DMS114 treated with DMSO at 0.1 percent for 48 hours (cell line): ENCODE measurements around the gene ANP32B.

Experiments used
- DNase-seq: peaks from one replicate; lab custom pipeline; 2025; ENCODE audit not compliant: unreplicated experiment; lab: John Stamatoyannopoulos, UW

The ANP32B gene

DNA sequence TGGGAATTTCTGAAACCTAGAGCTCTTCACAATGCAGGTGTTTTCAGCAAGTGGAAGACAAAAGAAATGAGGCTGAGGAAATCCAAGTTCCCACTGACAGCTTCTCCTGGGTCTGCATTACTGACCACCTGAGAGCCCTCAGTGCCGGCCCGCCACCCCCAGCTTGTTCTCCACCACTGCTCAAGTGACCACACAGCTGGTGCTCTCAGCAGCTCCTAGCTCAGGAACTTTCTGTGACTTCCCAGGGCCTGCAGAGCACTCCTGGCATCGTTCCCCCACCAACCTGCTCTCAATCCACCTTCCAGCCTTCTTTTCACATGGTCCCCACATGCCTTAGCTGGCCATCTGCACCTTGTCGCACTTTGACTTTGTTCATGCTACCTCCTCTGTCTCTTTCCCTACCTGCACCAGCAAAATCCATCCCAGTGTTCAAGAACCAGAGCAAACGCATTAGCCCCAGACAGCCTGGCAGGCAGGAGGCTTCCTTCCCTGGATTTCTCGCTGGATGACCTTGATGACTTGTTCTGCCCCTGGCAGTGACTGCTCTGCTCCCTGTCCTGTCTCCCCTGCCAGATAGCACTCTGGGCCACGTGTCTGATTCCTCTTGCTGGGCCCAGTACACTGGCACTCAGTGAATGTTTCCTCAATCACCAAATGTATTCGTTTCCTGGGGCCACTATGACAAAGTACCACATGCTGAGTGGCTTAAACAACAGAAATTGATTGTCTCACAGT, 38.3 kb downstream of the ANP32B start:
- DNase-seq: no peak

DNA sequence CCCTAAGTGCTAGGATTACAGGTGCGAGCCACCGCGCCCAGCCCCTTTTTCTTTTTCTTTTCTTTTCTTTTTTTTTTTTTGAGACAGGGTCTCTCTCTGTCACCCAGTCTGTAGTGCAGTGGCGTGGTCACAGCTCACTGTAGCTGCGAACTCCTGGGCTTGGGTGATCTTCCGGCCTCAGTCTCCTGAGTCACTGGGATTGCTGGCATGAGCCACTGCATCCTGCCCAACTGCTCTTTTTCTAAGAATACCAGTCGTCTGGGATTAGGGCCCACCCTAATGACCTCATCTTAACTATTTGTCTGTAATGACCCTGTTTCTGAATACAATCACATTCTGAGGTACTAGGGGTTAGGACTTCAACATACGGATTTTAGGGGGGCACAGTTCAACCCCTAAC, 39.3 kb downstream of the ANP32B start:
- DNase-seq: no peak

DNA sequence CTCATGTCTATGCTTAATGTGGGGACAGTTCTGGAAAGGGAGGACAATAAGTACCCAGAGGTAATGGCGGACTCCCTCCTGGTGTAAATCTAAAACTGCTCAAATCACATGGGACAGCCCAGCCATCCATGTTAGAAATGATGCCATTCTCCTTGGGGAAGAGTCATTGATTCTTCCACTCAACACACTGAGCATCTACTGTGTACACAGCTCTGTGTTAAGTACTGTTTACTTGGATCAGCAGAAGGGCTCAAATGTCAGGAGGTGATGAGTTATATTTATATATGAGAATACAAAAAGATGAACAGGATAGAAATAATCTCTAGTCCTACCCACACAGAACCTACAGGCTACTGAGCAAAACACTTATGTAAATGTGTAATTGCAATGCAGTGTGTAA, 41.6 kb downstream of the ANP32B start:
- DNase-seq: no peak

DNA sequence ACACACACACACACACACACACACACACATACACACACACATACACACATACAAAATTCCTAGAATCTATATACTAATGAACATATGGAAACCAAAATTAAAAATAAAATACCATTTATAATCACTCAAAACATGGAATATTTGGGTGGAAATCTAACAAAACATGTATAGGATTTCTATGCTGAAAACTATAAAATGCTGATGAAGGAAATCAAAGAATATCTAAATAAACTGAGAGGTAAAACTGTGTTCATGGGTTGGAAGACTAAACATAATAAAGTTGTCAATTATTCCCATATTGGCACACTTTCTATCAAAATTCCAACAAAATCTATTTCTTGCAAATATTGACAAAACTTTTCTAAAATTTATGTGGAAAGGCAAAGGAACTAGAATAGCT, 48.0 kb downstream of the ANP32B start:
- DNase-seq: no peak

DNA sequence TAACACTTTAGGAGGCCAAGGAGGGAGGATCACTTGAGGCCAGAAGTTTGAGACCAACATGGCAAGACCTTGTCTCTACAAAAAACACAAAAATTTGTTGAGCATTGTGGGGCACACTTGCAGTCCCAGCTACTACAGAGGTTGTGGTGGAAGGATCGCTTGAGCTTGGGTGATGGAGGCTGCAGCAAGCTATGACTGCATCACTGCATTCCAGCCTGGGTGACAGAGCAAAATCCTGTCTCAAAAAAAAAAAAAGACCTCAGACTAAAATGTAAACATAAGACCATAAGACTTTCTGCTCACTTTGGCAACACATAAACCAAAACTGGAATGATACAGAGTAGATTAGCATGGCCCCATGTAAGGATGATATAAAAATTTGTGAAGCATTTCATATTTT, 48.8 kb downstream of the ANP32B start:
- DNase-seq: no peak

DNA sequence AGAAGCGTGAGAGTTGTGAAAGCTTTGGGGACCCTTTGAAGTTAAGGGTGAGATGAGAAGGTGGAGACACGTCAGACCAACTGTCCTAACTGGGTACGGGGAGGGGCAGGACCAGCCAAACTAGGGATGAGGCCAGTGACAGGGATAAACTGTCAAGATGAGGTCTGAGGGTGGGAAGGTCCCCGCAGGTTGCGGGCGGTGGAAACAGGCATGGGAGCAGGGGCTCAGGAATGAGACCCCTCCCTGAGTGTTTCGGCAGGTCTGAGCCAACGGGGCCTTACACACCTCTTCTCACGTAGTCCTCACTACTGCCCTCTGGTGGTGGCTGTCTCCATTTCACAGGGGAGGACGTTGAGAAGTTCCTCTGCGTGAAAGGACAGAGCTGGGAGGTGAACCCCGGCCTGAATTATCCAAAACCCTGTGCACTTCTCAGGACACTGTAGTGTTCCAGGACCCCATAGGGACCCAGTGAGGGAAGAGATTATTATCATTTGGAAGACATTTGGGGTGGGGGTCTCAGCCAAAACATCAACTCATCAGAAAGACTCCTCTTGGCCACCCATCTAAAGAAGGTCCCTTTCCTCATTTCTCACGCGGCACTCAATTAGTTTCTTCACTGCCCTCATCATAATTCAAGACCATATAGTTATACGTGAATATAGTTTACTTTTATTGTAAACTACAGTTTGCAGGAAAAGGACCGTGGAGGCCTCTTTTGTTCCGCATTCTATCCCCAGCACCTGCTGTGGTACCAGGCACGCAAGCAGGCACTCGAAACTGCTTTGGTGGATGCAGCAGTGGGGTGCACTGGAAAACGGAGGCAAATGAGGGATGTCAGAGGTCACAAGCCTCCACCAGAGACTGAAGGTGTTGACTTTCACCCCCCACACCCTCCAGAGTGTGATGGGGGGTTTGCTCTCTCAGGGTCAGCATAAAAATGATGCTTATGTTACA, 51.7 kb downstream of the ANP32B start:
- peak; percentile 21 for DNase-seq

DNA sequence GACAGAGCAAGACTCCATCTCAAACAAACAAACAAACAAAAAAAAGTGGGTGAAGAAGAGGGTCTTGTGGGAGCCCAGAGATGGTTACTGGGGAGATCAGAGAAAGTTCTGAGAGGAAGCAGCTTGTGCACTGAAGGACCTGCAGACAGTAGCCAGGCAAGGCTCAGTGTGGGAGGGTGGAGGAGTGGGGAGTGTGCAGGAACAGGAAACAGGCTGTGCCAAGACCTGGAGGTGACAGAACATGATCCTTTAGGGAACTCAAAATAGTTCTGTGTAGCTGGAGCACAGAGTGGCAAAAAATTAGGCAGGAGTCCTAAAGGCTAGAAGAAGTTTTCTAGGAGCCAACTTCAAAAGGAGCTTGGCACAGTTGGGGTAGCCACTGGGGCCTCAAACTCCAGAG, 54.2 kb downstream of the ANP32B start:
- DNase-seq: no peak

DNA sequence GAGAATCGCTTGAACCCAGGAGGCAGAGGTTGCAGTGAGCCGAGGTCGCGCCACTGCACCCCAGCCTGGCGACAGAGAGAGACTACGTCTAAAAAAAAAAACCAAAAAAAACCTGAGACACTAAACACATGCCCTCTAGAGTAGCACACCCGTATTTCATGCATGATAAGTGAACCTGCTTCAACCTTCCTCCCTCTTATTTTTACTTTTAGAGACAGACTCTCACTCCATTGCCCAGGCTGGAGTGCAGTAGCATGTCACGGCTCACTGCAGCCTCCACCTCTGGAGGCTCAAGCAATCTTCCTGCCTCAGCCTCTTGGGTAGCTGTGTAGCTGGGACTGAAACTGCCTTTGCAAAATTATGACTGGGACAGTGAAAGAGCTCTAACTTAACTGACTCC, 55.8 kb downstream of the ANP32B start:
- no peak for DNase-seq

DNA sequence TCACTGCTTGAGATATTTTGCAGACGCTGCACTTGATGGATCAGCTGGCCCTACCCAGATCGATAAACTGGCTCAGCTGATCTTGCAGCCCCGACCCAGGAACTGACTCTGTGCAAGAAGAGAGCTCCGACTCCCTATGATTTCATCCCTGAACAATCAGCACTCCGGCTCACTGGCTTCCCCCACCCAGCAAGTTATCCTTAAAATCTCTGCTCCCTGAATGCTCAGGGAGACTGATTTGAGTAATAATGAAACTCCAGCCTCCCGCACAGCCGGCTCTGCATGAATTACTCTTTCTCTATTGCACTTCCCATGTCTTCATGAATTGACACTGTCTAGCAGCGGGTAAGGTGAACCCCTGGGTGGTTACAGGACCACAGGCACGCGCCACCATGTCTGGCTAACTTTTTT, 56.5 kb downstream of the ANP32B start:
- no peak for DNase-seq

DNA sequence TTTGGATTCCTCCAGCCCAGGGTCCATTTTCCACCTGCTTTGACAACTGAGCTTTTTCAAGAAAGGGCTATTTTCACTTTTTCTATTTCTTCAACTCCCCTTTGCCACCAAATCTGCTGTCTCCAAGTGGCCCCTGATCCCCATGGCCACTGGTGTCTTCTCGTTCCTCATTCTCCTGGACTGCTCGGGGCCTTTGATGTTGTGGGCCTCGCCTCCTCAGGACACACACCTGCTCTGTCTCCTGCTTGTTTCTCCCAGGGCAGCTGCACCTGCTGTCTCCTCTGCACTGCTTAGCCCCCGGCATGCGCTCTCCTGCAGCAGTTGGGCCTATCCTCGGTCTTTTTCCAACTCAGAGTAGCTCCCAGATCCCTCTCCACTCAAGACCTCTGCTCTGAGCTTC, 57.1 kb downstream of the ANP32B start:
- no peak for DNase-seq

DNA sequence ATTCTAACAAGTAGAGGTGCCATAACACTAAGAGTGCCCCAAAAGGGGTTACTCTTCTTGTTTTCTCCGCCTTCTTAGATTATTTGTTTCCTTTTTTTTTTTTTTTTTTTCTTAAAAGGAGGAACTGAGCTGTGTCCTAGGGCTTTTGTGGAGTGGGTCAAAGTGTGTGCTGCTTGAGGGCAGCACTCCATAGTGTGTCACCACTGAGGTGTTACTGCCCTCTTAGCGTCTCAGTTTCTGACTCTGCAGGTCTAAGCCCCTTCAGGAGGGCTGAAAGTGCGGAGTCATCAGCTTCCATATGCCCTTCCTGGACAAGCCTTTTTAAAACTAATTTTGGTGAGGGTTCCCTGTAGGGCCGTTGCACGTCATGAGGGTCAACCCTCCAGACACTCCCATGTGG, 60.8 kb downstream of the ANP32B start:
- no peak for DNase-seq

DNA sequence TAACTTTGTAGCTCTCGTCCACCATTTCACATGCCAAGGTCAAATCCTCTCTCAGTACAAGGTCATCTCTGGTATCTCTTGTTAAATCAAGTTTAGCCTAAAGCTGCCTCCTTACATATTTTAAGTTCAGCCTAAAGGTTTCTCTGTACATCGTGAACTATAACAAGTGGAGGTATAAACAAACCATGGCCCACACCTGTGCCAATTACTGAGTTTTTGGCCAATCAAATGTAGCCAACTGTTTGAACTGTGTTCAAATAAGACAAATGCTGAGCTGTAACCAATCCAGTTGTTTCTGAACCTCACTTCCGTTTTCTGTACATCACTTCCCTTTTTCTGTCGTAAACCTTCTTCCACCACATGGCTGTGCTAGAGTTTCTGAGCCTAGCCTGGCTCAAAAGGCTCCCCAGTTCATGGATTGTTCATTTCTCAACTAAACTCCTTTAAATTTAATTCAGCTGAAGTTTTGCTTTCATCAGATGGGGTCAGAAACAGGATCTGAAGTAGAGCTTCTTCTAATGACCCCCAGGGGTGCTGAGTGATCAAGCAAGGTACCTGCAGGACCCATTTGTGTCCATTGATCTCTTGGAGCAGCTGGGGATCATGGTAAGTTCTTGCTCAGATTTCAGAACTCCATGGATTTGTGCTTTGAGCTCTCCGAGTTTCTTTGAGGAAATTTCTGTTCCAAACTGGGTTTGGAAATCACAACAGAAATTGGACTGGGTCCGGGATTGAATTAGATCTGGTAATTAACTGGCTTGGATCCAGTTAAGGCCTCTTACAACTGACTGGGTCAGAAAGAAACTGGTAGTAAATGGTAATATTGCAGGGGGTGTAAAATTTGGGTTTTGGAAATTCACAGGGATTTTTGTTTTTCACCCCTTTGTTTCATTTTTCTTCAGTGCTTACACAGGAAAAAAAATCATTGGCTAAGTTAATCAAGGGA, 62.4 kb downstream of the ANP32B start:
- no peak for DNase-seq

DNA sequence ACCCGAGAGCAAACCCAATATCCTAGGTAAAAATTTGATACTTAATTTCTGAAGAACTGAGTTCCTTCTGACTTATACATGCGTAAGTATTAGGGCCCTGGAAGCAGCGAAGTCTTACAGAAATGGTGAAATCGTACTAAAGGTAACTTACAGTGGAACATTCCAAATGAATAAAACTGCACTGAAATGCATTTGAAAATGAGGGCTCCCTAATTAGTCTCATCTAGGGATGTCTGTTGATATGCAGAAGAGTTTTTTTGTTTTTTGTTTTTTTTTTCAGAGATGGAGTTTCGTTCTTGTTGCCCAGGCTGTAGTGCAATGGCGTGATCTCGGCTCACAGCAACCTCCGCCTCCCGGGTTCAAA, 63.0 kb downstream of the ANP32B start:
- no peak for DNase-seq

DNA sequence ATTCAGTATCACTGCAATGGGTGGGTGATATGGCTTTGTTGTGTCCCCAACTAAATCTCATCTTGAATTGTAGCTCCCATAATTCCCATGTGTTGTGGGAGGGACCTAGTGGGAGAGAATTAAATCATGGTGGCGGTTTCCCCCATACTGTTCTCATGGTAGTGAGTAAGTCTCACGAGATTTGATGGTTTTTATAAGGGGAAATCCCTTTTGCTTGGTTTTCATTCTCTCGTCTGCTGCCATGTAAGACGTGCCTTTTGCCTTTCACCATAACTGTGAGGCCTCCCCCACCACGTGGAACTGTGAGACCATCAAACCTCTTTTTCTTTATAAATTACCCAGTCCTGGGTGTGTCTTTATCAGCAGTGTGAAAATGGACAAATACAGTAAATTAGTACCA, 63.9 kb downstream of the ANP32B start:
- DNase-seq: no peak

DNA sequence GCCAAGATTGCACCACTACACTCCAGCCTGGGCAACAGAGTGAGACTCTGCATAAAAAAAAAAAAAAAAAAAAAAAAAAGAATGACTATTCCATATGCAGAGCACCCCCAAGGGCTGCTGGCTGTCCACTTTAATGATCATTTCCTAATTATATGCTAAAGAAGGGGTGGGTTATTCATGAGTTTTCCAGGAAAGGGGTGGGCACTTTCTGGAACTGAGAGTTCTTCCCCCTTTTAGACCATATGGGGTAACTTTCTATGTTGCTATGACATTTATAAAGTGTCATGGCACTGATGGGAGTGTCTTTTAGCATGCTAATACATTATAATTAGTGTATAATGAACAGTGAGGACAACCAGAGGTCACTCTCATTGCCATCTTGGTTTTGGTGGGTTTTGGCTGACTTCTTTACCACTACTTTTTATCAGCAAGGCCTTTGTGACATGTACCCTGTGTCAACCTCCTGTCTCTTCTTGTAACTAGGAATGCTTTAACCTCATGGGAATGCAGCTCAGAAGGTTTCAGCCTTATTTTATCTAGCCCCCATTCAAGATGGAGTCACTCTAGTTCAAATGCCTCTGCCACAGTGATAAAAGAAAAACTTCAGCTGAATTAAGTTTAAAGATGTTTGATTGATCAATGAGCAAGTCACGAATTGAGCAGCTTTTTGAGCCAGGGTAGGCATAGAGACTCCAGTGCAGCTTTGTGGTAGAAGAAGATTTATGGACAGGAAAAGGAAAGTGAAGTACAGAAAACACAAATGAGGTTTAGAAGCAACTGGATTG, 66.3 kb downstream of the ANP32B start:
- no peak for DNase-seq

DNA sequence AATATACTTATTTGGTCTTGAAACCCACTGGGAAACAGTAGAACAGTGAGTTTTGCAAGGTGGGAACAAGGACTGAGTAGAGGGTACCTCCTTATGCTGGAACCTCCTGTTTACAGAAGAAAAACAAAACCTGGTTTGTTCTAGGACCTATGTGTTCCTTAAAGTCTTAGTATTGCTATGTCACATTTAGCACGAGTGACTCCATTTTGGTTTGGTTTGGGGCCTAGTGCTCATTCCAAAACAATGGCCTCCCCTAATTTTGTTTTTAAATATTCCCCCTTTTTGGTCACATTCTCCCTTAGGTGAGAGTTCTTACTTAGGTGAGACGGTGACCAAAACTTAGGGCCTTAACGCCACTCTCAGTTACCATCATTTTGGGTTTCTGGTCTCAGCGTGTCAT, 67.2 kb downstream of the ANP32B start:
- DNase-seq: no peak

DNA sequence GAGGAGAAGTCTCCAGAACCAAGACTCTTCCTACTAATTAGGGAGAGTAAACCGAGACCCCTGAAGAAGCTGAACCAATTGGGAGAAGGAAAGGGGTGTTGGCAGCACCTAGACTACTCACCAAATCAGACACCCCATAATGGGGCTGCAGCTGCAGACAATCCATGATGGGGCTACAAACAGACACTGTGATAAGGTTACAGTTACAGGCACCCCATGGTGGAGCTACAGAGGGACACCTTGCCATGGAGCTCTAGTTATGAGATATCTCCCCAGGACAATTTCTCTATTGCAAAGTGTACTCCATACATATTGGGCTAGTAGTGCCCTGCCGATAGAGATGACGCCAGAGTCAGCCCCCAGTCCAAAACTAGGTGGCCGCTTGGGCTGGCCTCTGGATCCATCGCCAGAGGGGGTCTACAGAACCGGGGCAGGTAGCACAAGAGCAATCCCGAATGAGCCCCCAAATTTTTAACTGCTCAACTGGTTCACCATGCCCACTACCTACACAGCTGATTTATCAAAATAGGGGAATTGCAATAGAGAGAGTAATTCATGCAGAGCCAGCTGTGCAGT, 71.3 kb downstream of the ANP32B start:
- DNase-seq: no peak

DNA sequence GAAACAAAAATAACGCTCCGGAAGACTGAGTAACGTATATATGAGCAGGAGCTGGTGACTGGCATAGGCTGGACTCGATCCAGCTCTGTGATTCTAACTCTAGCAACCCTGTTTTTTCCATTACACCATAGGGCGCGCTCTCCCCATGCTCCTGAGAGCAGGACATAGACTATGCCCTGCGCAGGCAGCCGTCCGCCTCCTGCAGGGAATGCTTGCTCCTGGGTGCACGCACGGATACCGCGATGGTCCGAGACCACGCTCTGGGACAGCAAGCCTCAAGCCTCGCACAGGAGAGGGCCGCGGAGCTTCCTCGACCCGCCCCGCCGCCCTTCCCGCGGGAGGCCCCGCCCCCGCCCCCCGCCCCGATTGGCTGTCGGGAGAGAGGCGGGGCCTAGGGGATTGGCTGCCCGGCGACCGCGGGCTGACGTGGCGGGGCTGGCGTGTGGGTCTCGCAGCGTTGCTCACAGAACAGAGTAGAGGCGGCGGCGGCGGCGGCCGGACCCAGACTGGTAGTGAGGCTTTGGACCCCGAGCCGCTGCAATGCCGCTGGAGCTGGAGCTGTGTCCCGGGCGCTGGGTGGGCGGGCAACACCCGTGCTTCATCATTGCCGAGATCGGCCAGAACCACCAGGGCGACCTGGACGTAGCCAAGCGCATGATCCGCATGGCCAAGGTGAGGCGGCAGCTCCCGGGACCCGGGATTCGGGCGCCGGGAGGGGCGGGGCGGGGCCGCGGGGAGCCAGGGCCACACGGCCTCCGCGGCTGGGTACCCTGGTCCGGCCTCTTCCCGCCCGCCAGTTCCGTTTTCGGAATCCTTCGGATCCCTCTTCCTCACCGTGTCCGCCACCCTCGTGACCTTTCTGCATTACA, 73.4 kb downstream of the ANP32B start, which contains the start of gene NANS:
Gene NANS (plus strand): TSS at position 464 of the 869 bp plus-strand sequence. CDS start 77 bp downstream, at position 541.
- DNase-seq: peak; percentile 55
